ENCODE results near the gene USP22.
"Not testable (repeated sequence)": the region's sequence is repeated elsewhere in the genome, so short reads cannot be mapped to it uniquely, and the experiment has no call there.

Gene USP22

DNA sequence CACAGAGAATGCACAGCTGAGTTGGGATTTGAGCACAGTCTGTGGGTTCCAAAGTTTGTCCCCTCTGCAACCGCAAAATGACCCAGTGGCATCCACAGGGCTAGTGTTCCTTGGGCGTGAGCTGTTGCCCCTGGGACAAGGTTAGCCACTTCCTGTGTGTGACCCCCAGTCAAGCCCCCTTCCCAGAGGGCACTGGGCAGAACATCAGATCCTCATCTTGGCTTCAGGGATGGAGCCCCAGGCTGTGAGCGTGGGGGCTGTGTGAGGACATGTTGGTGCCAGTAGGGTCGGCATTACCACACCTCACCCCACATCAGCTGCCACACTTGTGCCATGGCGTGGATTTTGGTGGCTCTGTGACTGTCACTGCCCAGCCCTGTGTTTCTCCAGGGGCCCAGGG lies 55.3 kb downstream of the USP22 start:
- DNase-seq (no peak), ATAC-seq (no peak)

- ATAC-seq (no peak), DNase-seq (no peak)
Measured at GRCh38 chr17:20986767-20987510, 55.9 kb downstream of the USP22 start.

DNA sequence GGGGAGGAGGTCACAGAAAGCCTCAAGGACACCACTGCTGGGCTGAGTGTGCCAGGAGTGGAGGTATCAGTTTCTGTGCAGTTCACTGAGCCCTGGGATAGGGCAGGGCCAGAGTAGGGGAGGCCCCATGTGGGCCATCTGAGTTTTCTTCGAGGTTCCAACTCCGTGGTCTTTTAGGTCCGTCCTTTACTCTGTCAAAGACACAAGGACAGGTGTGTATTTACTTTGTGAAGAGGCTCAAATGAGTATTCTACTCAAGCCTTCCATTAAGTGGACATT lies 59.5 kb downstream of the USP22 start:
- DNase-seq (no peak), ATAC-seq (no peak)

DNA sequence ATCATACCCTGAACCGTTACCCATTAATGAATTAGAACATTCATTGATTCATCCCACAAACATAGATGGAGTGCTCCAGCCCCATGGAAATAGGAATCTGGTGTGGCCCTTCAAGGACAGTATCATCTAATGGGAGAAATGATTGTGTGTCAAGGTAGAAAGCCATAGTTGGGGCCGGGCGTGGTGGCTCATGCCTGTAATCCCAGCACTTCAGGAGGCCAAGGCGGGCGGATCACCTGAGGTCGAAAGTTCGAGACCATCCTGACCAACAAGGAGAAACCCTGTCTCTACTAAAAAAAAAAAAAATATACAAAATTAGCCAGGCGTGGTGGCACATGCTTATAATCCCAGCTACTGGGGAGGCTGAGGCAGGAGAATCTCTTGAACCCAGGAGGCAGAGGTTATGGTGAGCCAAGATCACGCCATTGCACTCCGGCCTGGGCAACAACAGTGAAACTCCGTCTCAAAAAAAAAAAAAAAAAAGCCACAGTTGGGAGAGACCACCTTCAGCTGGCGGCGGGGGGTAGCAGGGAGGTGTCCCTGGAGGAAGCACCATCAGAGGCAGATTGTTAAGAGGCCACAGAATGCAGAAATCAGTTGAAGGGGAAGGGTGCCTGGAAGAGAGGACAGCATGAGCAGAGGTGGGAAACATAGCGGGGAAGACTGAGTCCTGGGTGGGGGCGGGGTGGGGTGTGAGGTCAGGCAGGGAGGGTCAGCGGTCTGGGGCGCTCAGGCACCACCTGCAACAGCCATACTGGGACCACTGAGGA lies 60.0 kb downstream of the USP22 start:
- no peak for DNase-seq
- ATAC-seq = no peak

GRCh38 chr17:20981046-20981920 lies 61.5 kb downstream of the USP22 start:
- ATAC-seq (no peak), DNase-seq (no peak)

DNA sequence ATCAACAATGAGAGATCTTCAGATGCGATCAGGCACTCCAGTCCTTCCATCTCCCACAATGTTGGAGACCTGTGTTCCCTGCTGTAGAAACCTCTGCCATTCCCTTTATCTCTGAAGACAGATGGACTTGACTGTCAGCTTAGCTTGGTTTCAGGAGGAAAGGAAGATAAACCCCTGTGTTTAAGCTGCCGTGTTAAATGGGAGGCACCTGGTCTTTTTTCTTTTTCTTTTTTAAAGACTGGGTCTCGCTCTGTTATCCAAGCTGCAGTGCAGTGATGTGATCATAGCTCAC lies 63.1 kb downstream of the USP22 start:
- DNase-seq = no peak
- ATAC-seq = no peak

GRCh38 chr17:20979007-20979791 lies 63.6 kb downstream of the USP22 start:
- not testable (repeated sequence) for DNase-seq, ATAC-seq

- DNase-seq, ATAC-seq: not testable (repeated sequence)
Measured at GRCh38 chr17:20977609-20978253, 65.1 kb downstream of the USP22 start.

DNA sequence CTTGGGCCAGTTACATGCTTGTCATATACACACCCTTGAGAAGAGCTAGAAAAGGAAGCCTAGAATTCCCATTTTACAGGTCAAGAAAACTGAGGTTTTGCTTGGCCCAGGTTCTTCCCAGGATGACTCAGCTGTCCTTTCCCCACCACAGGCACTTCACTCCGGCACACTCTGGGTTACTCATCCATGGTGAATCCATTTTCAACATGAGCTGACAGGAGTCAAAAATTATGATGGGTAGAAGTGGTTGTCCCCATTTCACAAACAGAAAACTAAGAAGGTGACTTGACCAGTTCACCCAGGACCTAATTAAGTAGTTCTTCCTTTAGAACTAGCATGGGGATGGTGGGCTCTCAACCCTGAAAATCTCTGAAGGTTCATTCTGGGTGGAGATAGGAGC lies 67.2 kb downstream of the USP22 start:
- DNase-seq = no peak
- ATAC-seq = no peak

GRCh38 chr17:20970329-20970728 lies 72.5 kb downstream of the USP22 start:
- no peak for DNase-seq
- ATAC-seq = no peak

- ATAC-seq = no peak
- DNase-seq = no peak
Measured at GRCh38 chr17:20968913-20969616, 73.7 kb downstream of the USP22 start.

- no peak for ATAC-seq
- DNase-seq = no peak
Measured at GRCh38 chr17:20967776-20968175, 75.0 kb downstream of the USP22 start.

GRCh38 chr17:20966870-20967269 lies 75.9 kb downstream of the USP22 start:
- DNase-seq (no peak), ATAC-seq (peak; percentile 14)

DNA sequence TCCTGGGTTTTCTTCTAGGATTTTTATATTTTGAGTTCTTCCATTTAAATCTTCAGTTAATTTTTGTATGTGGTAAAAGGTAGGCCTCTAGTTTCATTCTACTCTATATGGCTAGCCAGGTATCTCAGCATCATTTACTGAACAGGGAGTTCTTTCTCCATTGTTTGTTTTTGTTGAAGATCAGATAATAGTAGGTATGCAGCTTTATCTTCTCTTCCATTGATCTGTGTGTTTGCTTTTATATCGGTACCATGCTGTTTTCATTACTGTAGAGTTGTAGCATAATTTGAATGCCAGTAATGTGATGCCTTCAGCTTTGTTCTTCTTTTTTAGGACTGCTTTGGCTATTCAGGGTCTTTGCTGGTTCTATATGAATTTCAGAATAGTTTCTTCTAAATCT lies 77.3 kb downstream of the USP22 start:
- no peak for ATAC-seq

GRCh38 chr17:20961586-20961985 lies 81.2 kb downstream of the USP22 start:
- no peak for ATAC-seq
- no peak for DNase-seq

More for the DNA sequence above, 77.3 kb downstream of the USP22 start:
- no peak for DNase-seq

DNA sequence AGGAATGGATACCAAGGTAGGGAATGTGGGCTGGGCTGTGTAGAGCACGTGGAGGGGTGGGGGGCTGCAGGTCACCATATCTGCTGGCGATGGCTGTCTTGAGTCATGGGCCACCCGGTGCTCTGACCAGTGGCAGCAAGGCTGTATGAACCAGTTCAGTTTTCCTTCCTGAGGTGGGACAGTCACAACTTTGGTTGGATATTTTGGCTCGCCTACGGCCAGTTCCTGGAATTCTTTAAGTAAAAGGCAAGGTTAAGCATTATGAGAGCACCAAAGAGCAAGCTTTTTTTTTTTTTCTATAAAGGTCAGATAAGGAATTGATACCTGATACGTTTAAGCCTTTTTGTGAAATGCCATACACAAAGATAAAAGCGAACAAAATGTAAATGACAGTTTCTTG lies 81.9 kb downstream of the USP22 start:
- ATAC-seq (no peak), DNase-seq (no peak)

DNA sequence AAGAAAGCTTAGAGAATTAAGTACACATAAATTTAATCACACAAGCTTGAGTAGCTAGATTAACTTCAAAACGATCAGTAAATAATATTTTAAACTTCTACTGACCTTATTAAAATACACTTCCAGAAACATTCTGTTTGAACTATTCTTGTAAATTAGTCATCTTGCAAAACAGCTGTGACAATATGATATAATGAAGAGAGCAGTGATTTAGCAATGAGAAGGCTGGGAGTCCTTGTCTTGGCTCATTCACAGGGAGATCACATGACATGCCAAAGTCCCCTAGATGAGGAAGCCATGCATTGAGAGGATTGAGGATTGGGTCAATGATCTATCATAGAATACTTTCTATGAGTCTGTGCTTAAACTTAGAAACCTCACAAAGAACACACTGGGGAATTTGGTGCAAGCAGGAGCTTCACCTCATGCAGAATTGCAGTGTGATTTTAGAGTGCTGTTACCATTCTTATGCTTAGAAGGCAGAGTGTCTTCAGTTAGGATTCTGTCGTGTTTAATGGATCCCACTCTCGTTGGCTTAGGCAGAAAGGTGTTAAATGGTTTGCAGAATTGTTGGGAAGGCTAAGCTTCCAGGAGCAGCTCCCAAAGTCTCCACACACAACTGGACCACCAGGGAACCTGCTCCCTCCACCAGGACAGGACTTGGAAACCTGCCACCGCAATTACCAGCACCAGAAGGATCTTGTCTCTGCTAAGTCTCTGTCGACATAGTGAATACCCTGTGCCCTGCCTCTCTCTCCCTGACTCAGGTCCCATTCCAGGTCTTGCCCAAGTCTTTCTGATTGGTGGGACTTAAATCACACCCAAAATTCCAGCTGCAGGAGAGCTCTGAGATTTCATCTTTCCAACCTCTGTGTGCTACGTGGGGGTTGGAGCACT lies 87.1 kb downstream of the USP22 start:
- ATAC-seq (no peak), DNase-seq (no peak)

DNA sequence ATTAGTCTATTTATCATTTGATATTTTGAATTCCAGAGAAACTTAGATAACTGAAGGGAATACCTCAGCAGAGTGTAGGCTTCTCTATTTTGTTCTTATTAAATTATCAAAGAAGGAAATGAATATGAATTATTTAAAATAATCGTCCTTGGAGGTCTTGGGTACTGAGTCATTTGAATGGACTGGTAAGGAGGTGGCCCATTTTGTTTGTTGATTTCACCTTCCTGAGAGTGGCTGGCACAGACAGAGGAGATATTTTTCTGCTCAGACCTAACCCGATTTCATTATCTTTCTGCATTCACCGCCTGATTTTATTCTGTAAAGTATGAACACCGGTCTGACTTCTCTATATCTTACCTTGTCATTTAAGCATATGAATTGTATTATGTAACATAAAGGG lies 88.0 kb downstream of the USP22 start:
- no peak for DNase-seq
- ATAC-seq = no peak

DNA sequence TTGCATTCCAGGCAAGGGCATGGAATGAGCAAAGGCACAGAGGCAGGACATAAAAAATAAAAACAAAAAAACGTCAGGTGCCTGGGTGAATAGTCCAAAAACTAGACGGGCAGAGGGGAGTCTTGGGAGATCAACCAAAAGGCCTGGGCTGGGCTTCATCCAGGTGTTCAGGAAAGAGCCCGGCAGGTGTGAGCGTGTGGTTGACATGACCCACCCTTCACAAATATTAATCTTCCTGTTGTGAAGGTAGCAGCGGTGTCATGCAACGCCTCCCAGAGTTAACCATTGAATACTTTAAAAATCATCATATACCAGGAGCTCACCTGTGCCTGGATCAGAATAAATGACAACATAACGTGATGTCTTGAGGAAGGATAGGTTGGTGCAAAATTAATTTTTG lies 90.6 kb downstream of the USP22 start:
- no peak for ATAC-seq
- no peak for DNase-seq
